Astrocyte (in vitro differentiated cells and primary cell): Measurements from ENCODE around the gene PLPPR3. TPM values are rescaled to one million over a fixed set of nuclear protein-coding genes. Genes with fewer than 3 reads are reported as not detected.

Experiments used
- DNase-seq: peaks from one replicate; pipeline ENCODE4 v3.0.0-alpha.2; 2010; ENCODE audit warnings: low read depth
- FAIRE-seq: peaks from 2 replicates; lab custom pipeline; 2011; peaks lifted over from hg19 to GRCh38; lab: Jason Lieb, UNC
- H2AFZ ChIP-seq: 2 replicates; pipeline ENCODE4 v1.6.0; 2012; ENCODE audit warnings: low read depth, low read length, inconsistent platforms
- H3K27ac ChIP-seq: 2 replicates; pipeline ENCODE4 v1.5.1; 2011; ENCODE audit warnings: low read depth, low read length, inconsistent platforms
- H3K27me3 ChIP-seq: 2 replicates; pipeline ENCODE4 v1.6.0; 2011; ENCODE audit warnings: low read length, inconsistent platforms; ENCODE audit not compliant: insufficient read depth
- H3K36me3 ChIP-seq: 2 replicates; pipeline ENCODE4 v1.5.1; 2011; ENCODE audit warnings: low read length, inconsistent platforms; ENCODE audit not compliant: insufficient read depth
- H3K4me1 ChIP-seq: 2 replicates; pipeline ENCODE4 v1.5.1; 2011; ENCODE audit warnings: low read length, inconsistent platforms; ENCODE audit not compliant: insufficient read depth
- H3K4me2 ChIP-seq: 2 replicates; pipeline ENCODE4 v1.6.0; 2012; ENCODE audit warnings: low read length, inconsistent platforms
- H3K4me3 ChIP-seq: 2 replicates; pipeline ENCODE4 v1.5.1; 2011; ENCODE audit warnings: low read depth, mild to moderate bottlenecking, low read length, inconsistent platforms; ENCODE audit not compliant: insufficient read depth
- H3K79me2 ChIP-seq: 2 replicates; pipeline ENCODE4 v1.6.0; 2012; ENCODE audit warnings: mild to moderate bottlenecking, low read length, inconsistent platforms; ENCODE audit not compliant: insufficient read depth
- H3K9ac ChIP-seq: 2 replicates; pipeline ENCODE4 v1.6.0; 2012; ENCODE audit warnings: mild to moderate bottlenecking, low read length, inconsistent platforms
- H3K9me3 ChIP-seq: 2 replicates; pipeline ENCODE4 v1.5.1; 2012; ENCODE audit warnings: low read depth, mild to moderate bottlenecking, low read length, inconsistent platforms; ENCODE audit not compliant: insufficient read depth
- H4K20me1 ChIP-seq: 2 replicates; pipeline ENCODE4 v1.6.0; 2012; ENCODE audit warnings: low read length, inconsistent platforms; ENCODE audit not compliant: insufficient read depth
- H3K27ac Mint-ChIP-seq: one replicate; pipeline ENCODE4 v1.8.0; 2021; ENCODE audit warnings: mild to moderate bottlenecking, mixed read lengths; ENCODE audit not compliant: unreplicated experiment
- H3K27me3 Mint-ChIP-seq: one replicate; pipeline ENCODE4 v1.8.0; 2021; ENCODE audit warnings: low read depth, mixed read lengths; ENCODE audit not compliant: unreplicated experiment
- H3K36me3 Mint-ChIP-seq: one replicate; pipeline ENCODE4 v1.8.0; 2021; ENCODE audit warnings: low read depth, mixed read lengths; ENCODE audit not compliant: unreplicated experiment
- H3K4me1 Mint-ChIP-seq: one replicate; pipeline ENCODE4 v1.8.0; 2021; ENCODE audit warnings: low read depth, mixed read lengths; ENCODE audit not compliant: unreplicated experiment
- H3K4me3 Mint-ChIP-seq: one replicate; pipeline ENCODE4 v1.8.0; 2021; ENCODE audit warnings: mild to moderate bottlenecking, moderate library complexity, mixed read lengths; ENCODE audit not compliant: unreplicated experiment
- H3K9me3 Mint-ChIP-seq: one replicate; pipeline ENCODE4 v1.8.0; 2021; ENCODE audit warnings: mild to moderate bottlenecking, mixed read lengths; ENCODE audit not compliant: unreplicated experiment
- CTCF ChIP-seq: IDR thresholded peaks from 2 replicates; pipeline ENCODE4 v1.5.1; 2011; ENCODE audit warnings: low read depth, mild to moderate bottlenecking, inconsistent platforms, low read length, moderate library complexity; ENCODE audit not compliant: insufficient read depth
- EZH2 ChIP-seq: IDR thresholded peaks from 2 replicates; pipeline ENCODE4 v1.6.1; 2012; ENCODE audit warnings: mild to moderate bottlenecking, low read length, inconsistent platforms; ENCODE audit not compliant: insufficient read depth
- total RNA-seq: library from RNA; stranded (reverse); gene quantifications from 2 replicates; pipeline ENCODE4 v1.2.1, GENCODE V29; 2021

Gene PLPPR3
- total RNA-seq, 1 donor from 2014 or later, result 36.5 TPM

GRCh38 chr19:769616-770015 is 52.1 kb downstream of the PLPPR3 start:
- Mint-ChIP-seq H3K27ac (no peak overlapping the region), H3K36me3 (no peaks in the 10 kb centered on the region), H3K4me3 (peak overlapping the region; percentile 34), H3K9me3 (no peaks in the 10 kb centered on the region), H3K4me1 (peaks cover 5% of the 10 kb centered on the region), H3K27me3 (no peaks in the 10 kb centered on the region)
- no peak overlapping the region for H3K9ac ChIP-seq
- H3K27me3 ChIP-seq, result no peaks in the 10 kb centered on the region
- H3K27ac ChIP-seq, result no peak overlapping the region
- H3K4me2 ChIP-seq, result no peak overlapping the region
- H3K4me3 ChIP-seq, result no peak overlapping the region
- no peaks in the 10 kb centered on the region for H3K79me2 ChIP-seq
- no peaks in the 10 kb centered on the region for H3K36me3 ChIP-seq
- FAIRE-seq (no peak), DNase-seq (no peak)
- peaks cover 5% of the 10 kb centered on the region for H3K4me1 ChIP-seq
- no peaks in the 10 kb centered on the region for H4K20me1 ChIP-seq
- no peak overlapping the region for H2AFZ ChIP-seq
- H3K9me3 ChIP-seq, result no peaks in the 10 kb centered on the region
- TF ChIP-seq CTCF (no peak), EZH2 (no peak)

DNA sequence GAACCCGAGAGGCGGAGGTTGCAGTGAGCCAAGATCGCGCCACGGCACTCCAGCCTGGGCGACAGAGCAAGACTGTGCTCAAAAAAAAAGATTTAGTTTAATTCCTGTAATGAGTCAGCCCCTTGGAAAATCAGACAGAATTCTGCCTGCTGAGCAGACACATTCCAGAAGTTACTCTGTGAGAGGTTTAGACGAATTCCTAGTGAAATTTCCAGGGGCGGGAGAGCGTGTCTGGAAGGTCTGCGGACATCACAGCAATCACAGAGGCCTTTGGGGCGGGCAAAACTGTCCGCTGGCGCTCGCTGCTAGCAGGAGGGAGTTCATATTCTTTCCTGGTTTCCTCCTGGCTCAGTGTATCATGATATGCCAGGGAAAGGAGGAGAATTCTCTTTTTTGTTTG is 53.3 kb downstream of the PLPPR3 start:
- H3K4me1 Mint-ChIP-seq, result peaks cover 5% of the 10 kb centered on the region
- TF ChIP-seq CTCF, result no peak
- no peak for TF ChIP-seq EZH2
- H3K27me3 ChIP-seq, result no peaks in the 10 kb centered on the region
- H3K9me3 ChIP-seq, result no peaks in the 10 kb centered on the region
- DNase-seq, result peak; percentile 87
- H3K36me3 Mint-ChIP-seq, result no peaks in the 10 kb centered on the region
- no peak overlapping the region for H3K4me3 ChIP-seq
- H3K4me2 ChIP-seq, result peak overlapping the region; percentile 51
- H3K27ac ChIP-seq, result peak overlapping the region; percentile 32
- peaks cover 5% of the 10 kb centered on the region for H3K4me1 ChIP-seq
- H3K9ac ChIP-seq, result peak overlapping the region; percentile 44
- no peaks in the 10 kb centered on the region for H4K20me1 ChIP-seq
- H3K27ac Mint-ChIP-seq, result peak overlapping the region; percentile 98
- H3K79me2 ChIP-seq, result no peaks in the 10 kb centered on the region
- H3K27me3 Mint-ChIP-seq, result no peaks in the 10 kb centered on the region
- FAIRE-seq, result peak; percentile 59
- H3K4me3 Mint-ChIP-seq, result no peak overlapping the region
- H3K36me3 ChIP-seq, result no peaks in the 10 kb centered on the region
- peak overlapping the region; percentile 26 for H2AFZ ChIP-seq
- no peaks in the 10 kb centered on the region for H3K9me3 Mint-ChIP-seq

DNA sequence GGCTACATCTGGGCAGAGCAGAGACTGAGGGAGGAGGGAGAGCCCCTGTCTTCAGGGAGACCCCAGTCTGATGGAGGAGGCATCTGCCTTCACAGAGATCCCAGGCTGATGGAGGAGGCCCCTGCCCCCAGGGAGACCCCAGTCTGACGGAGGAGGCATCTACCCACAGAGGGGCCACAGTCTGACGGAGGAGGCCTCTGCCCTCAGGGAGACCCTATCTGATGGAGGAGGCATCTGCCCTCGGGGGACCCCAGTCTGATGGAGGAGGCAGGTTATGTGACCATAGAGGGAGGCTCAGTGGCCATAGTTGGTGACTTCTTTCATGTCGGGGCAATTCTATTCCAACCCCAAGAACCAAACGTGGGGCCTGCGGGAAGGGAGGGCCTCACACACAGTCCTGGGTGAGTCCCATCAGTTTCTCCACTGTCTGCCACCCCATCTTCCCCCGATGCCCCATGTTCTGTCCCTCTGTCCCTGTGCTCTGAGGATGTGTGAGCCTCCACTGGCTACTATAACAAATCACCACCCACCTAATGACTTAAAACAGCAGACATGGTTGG is 56.5 kb downstream of the PLPPR3 start:
- DNase-seq (no peak), FAIRE-seq (no peak)
- no peaks in the 10 kb centered on the region for H3K9me3 Mint-ChIP-seq
- Histone ChIP-seq H3K9me3 (no peaks in the 10 kb centered on the region), H4K20me1 (no peaks in the 10 kb centered on the region), H3K4me3 (no peak overlapping the region), H3K4me2 (no peak overlapping the region), H3K27me3 (no peaks in the 10 kb centered on the region), H3K79me2 (no peaks in the 10 kb centered on the region), H3K36me3 (no peaks in the 10 kb centered on the region), H3K9ac (no peak overlapping the region), H3K27ac (no peak overlapping the region), H2AFZ (no peak overlapping the region), H3K4me1 (peaks cover 5% of the 10 kb centered on the region)
- peaks cover 5% of the 10 kb centered on the region for H3K4me1 Mint-ChIP-seq
- H3K4me3 Mint-ChIP-seq, result no peak overlapping the region
- no peaks in the 10 kb centered on the region for H3K36me3 Mint-ChIP-seq
- H3K27me3 Mint-ChIP-seq, result peaks cover 2% of the 10 kb centered on the region
- H3K27ac Mint-ChIP-seq, result no peak overlapping the region
- TF ChIP-seq CTCF (no peak), EZH2 (no peak)
